HepG2 (cell line): Measurements from ENCODE around the gene ATF6. TPM values are rescaled to one million over a fixed set of nuclear protein-coding genes. Genes with fewer than 3 reads are reported as not detected.

Experiments used
- CTCF ChIP-seq: sonication (generic); formaldehyde crosslinking; IDR thresholded peaks from 2 replicates; pipeline ENCODE4 v1.5.0; 2020; ENCODE audit warnings: mild to moderate bottlenecking, missing genetic modification reagents, moderate library complexity
- DMAP1 ChIP-seq: IDR thresholded peaks from 2 replicates; pipeline ENCODE4 v1.6.1; 2016
- ELF3 ChIP-seq: IDR thresholded peaks from 2 replicates; pipeline ENCODE4 v1.6.1; 2016; ENCODE audit warnings: missing genetic modification reagents, missing compliant biosample characterization
- GTF3A ChIP-seq: sonication (generic); formaldehyde crosslinking; conservative IDR thresholded peaks from 2 replicates; pipeline ENCODE4 v1.4.0; 2020; ENCODE audit warnings: mild to moderate bottlenecking, missing genetic modification reagents
- GZF1 ChIP-seq: sonication (generic); formaldehyde crosslinking; IDR thresholded peaks from 2 replicates; pipeline ENCODE4 v1.5.1; 2020; ENCODE audit warnings: mild to moderate bottlenecking, missing genetic modification reagents
- HHEX ChIP-seq: IDR thresholded peaks from 2 replicates; pipeline ENCODE4 v1.6.1; 2016; ENCODE audit warnings: control low read depth
- HOXA9 ChIP-seq: sonication (generic); formaldehyde crosslinking; IDR thresholded peaks from 2 replicates; pipeline ENCODE4 v1.8.1; 2022; ENCODE audit warnings: missing genetic modification reagents, mild to moderate bottlenecking, moderate library complexity, borderline replicate concordance
- IRF9 ChIP-seq: sonication (generic); formaldehyde crosslinking; IDR thresholded peaks from 2 replicates; pipeline ENCODE4 v1.8.0; 2022; ENCODE audit warnings: missing genetic modification reagents, mild to moderate bottlenecking, borderline replicate concordance
- KLF15 ChIP-seq: sonication (generic); formaldehyde crosslinking; IDR thresholded peaks from 2 replicates; pipeline ENCODE4 v1.8.1; 2023; ENCODE audit warnings: borderline replicate concordance, mild to moderate bottlenecking, inconsistent platforms, missing genetic modification reagents, mixed read lengths
- POLR2G ChIP-seq: fragments of 200-400 bp; formaldehyde crosslinking; IDR thresholded peaks from 2 replicates; pipeline ENCODE4 v1.6.1; 2018; ENCODE audit warnings: mild to moderate bottlenecking, low read depth, low read length, moderate library complexity
- RBM22 ChIP-seq: fragments of 200-400 bp; formaldehyde crosslinking; optimal IDR thresholded peaks from 2 replicates; pipeline ENCODE3; 2017; ENCODE audit warnings: mild to moderate bottlenecking, low read length, moderate library complexity
- SMARCE1 ChIP-seq: fragments of 450-650 bp; IDR thresholded peaks from 2 replicates; pipeline ENCODE4 v1.6.1; 2017; ENCODE audit warnings: borderline replicate concordance
- SMC3 ChIP-seq: IDR thresholded peaks from 2 replicates; pipeline ENCODE4 v1.6.1; 2011; ENCODE audit warnings: low read length, improper control_type of control experiment
- SNAPC5 ChIP-seq: sonication (generic); formaldehyde crosslinking; IDR thresholded peaks from 2 replicates; pipeline ENCODE4 v1.8.1; 2023; ENCODE audit warnings: mild to moderate bottlenecking, missing genetic modification reagents, borderline replicate concordance
- SRSF4 ChIP-seq: fragments of 200-400 bp; formaldehyde crosslinking; IDR thresholded peaks from one replicate; pipeline ENCODE4 v1.6.1; 2018; ENCODE audit warnings: mild to moderate bottlenecking, low read depth, low read length, moderate library complexity; ENCODE audit not compliant: poor library complexity, severe bottlenecking
- ZFP36L1 ChIP-seq: sonication (generic); formaldehyde crosslinking; IDR thresholded peaks from 2 replicates; pipeline ENCODE4 v1.8.0; 2022; ENCODE audit warnings: mild to moderate bottlenecking, missing genetic modification reagents, moderate library complexity
- ZNF18 ChIP-seq: sonication (generic); formaldehyde crosslinking; IDR thresholded peaks from 2 replicates; pipeline ENCODE4 v1.8.0; 2022; ENCODE audit warnings: mild to moderate bottlenecking, missing genetic modification reagents; ENCODE audit not compliant: insufficient replicate concordance
- ZNF274 ChIP-seq: sonication (generic); formaldehyde crosslinking; IDR thresholded peaks from 2 replicates; pipeline ENCODE4 v1.5.1; 2020; ENCODE audit warnings: mild to moderate bottlenecking, missing genetic modification reagents
- ZNF292 ChIP-seq: sonication (generic); formaldehyde crosslinking; IDR thresholded peaks from 2 replicates; pipeline ENCODE4 v1.8.1; 2022; ENCODE audit warnings: mild to moderate bottlenecking, low read depth, missing genetic modification reagents, borderline replicate concordance
- ZNF451 ChIP-seq: sonication (generic); formaldehyde crosslinking; IDR thresholded peaks from 2 replicates; pipeline ENCODE4 v1.5.0; 2020; ENCODE audit warnings: mild to moderate bottlenecking, missing genetic modification reagents
- ZNF556 ChIP-seq: sonication (generic); formaldehyde crosslinking; IDR thresholded peaks from 2 replicates; pipeline ENCODE4 v1.4.0; 2020; ENCODE audit warnings: mild to moderate bottlenecking, missing genetic modification reagents, borderline replicate concordance
- ZNF567 ChIP-seq: sonication (generic); formaldehyde crosslinking; IDR thresholded peaks from 2 replicates; pipeline ENCODE4 v1.8.1; 2023; ENCODE audit warnings: mild to moderate bottlenecking, missing genetic modification reagents, borderline replicate concordance
- ZNF629 ChIP-seq: sonication (generic); formaldehyde crosslinking; conservative IDR thresholded peaks from 2 replicates; pipeline ENCODE4 v1.5.0; 2020; ENCODE audit warnings: missing genetic modification reagents
- ZNF670 ChIP-seq: sonication (generic); formaldehyde crosslinking; IDR thresholded peaks from 2 replicates; pipeline ENCODE4 v1.8.0; 2022; ENCODE audit warnings: mild to moderate bottlenecking, missing genetic modification reagents, borderline replicate concordance
- ZNF747 ChIP-seq: sonication (generic); formaldehyde crosslinking; IDR thresholded peaks from 2 replicates; pipeline ENCODE4 v1.8.1; 2023; ENCODE audit warnings: missing genetic modification reagents, mild to moderate bottlenecking, borderline replicate concordance
- ZSCAN9 ChIP-seq: IDR thresholded peaks from 2 replicates; pipeline ENCODE4 v1.6.1; 2016; ENCODE audit warnings: borderline replicate concordance
- polyA plus RNA-seq, 8 experiments: library from polyadenylated mRNA; depleted of rRNA in 3 of 8; stranded (reverse) in 7 of 8; unstranded in 1 of 8; fragments of >200 nt; fragmentation: Illumina TruSeq in 4 of 8; extraction: Trizol in 4 of 8; gene quantifications; 2 replicates each; pipeline versions ENCODE4 v1.2.1 to v1.2.3, GENCODE V29; 2011 to 2016; ENCODE audit warnings: low read depth in 4 of 8, missing spikeins in 1 of 8, mixed read lengths in 1 of 8; ENCODE audit not compliant: insufficient read depth in 1 of 8
- total RNA-seq, 5 experiments: library from RNA; depleted of rRNA; stranded (reverse); fragments of >200 nt; fragmentation: Illumina TruSeq; extraction: Trizol; gene quantifications; 2 replicates each; pipeline ENCODE4 v1.2.3, GENCODE V29; 2016; ENCODE audit warnings: low read depth in 1 of 5

Gene ATF6
- total and polyA plus RNA-seq, 2 of the 13 experiments (the other 11 are each of a cell fraction or from before 2014, with no cell fraction given): 13.2 to 14.5 TPM

- peak; percentile 3 for TF ChIP-seq ZNF18 (CRISPR knock-in tag)
- TF ChIP-seq ZFP36L1 (CRISPR knock-in tag): peak; percentile 75; the same call in 1 of the 2 replicates
- TF ChIP-seq KLF15: peak; percentile 52; the same call in 1 of the 2 replicates
- peak; percentile 83; the same call in 1 of the 2 replicates for TF ChIP-seq GZF1 (CRISPR knock-in tag)
- TF ChIP-seq HHEX (CRISPR knock-in tag): no peak
- TF ChIP-seq SMC3: no peak
- peak; percentile 81 for TF ChIP-seq ZNF292 (CRISPR knock-in tag)
- peak; percentile 90 for TF ChIP-seq GTF3A
- no peak for TF ChIP-seq ZNF629
- TF ChIP-seq SNAPC5 (CRISPR knock-in tag): 0 out of 2 replicates have a peak, but pooled peaks have one; percentile 12
- TF ChIP-seq ZNF747 (CRISPR knock-in tag): peak; percentile 46; the same call in 1 of the 2 replicates
- no peak for TF ChIP-seq HOXA9 (CRISPR knock-in tag)
- TF ChIP-seq SMARCE1: no peak
- peak; percentile 30; the same call in 1 of the 2 replicates for TF ChIP-seq ZNF556 (CRISPR knock-in tag)
- TF ChIP-seq DMAP1: peak; percentile 94
- peak; percentile 93 for TF ChIP-seq POLR2G
- TF ChIP-seq ZNF274: peak; percentile 59; the same call in 1 of the 2 replicates
- 0 out of 2 replicates have a peak, but pooled peaks have one; percentile 26 for TF ChIP-seq ELF3
- peak; percentile 93 for TF ChIP-seq ZNF670 (CRISPR knock-in tag)
- no peak for TF ChIP-seq RBM22
- TF ChIP-seq SRSF4: no peak
- peak; percentile 92 for TF ChIP-seq IRF9 (CRISPR knock-in tag)
- TF ChIP-seq ZNF567 (CRISPR knock-in tag): no peak
- TF ChIP-seq ZNF451 (CRISPR knock-in tag): no peak
- TF ChIP-seq CTCF: peak; percentile 79
- TF ChIP-seq ZSCAN9 (CRISPR knock-in tag): no peak
These were observed 16.4 kb upstream of the ATF6 start, which contains the start of gene DUSP12 (continued) for GRCh38 chr1:161749509-161750407.
